Thyroid gland (tissue), 4 donors: ENCODE measurements around the gene PLCG1. TPM values are rescaled to one million over a fixed set of nuclear protein-coding genes. Genes with fewer than 3 reads are reported as not detected.

ENCODE experiments used
- DNase-seq, 2 donors: peaks; one replicate each; pipeline ENCODE4 v3.0.0-alpha.2; 2019
- H3K27ac ChIP-seq, 3 donors: fragments of 200-600 bp; sonication (generic); 1 replicate in 2 of 3; 2 replicates in 1 of 3; pipeline ENCODE4 v1.5.1; 2016 to 2019; ENCODE audit warnings: mild to moderate bottlenecking in 1 of 3, moderate library complexity in 1 of 3
- H3K27me3 ChIP-seq: fragments of 200-600 bp; sonication (generic); one replicate; pipeline ENCODE4 v1.5.1; 2019
- H3K36me3 ChIP-seq, 2 donors: fragments of 200-600 bp; sonication (generic); one replicate each; pipeline ENCODE4 v1.5.1; 2016 to 2019
- H3K4me1 ChIP-seq, 2 donors: fragments of 200-600 bp; sonication (generic); one replicate each; pipeline ENCODE4 v1.5.1; 2017 to 2019
- H3K4me3 ChIP-seq, 3 donors: fragments of 200-600 bp; sonication (generic); replicated peaks in 1 of 3; 1 replicate in 2 of 3; 2 replicates in 1 of 3; pipeline ENCODE4 v1.5.1; 2016; ENCODE audit warnings: mild to moderate bottlenecking in 1 of 3
- H3K9me3 ChIP-seq: fragments of 200-600 bp; sonication (generic); one replicate; pipeline ENCODE4 v1.5.1; 2017
- POLR2A ChIP-seq, 2 donors: fragments of 450-650 bp; IDR thresholded peaks; one replicate each; pipeline ENCODE4 v1.6.1; 2017; ENCODE audit warnings: antibody characterized with exemption in 2 of 2, mild to moderate bottlenecking in 2 of 2, moderate library complexity in 1 of 2
- WGBS, 2 donors: methylation state at CpG; one replicate each; pipeline ENCODE4 v1.1.5; 2017; 5-methylcytosine and 5-hydroxymethylcytosine counted together
- intact Hi-C: fragments of 100-400 bp; cut with DNase I; formaldehyde crosslinking; loops from one replicate; pipeline ENCODE4 v1.15.1; 2023
- total RNA-seq, 4 donors: library from RNA; depleted of rRNA; stranded (reverse); fragments of >200 nt; gene quantifications; one replicate each; pipeline ENCODE4 v1.2.3, GENCODE V29; 2016
- TF ChIP-seq, protein P1 (sequence below), 6 experiments: fragments of 200-600 bp in 3 of 6; fragments of 450-650 bp in 3 of 6; sonication (generic) in 3 of 6; IDR thresholded peaks; one replicate each; pipeline ENCODE4 v1.5.1; 2016 to 2019; ENCODE audit warnings: antibody characterized with exemption in 6 of 6, mild to moderate bottlenecking in 2 of 6, inconsistent platforms in 1 of 6, moderate library complexity in 1 of 6

Gene PLCG1
- total RNA-seq, 4 donors from 2014 or later, result 146 to 252 (median 164) TPM

DNA sequence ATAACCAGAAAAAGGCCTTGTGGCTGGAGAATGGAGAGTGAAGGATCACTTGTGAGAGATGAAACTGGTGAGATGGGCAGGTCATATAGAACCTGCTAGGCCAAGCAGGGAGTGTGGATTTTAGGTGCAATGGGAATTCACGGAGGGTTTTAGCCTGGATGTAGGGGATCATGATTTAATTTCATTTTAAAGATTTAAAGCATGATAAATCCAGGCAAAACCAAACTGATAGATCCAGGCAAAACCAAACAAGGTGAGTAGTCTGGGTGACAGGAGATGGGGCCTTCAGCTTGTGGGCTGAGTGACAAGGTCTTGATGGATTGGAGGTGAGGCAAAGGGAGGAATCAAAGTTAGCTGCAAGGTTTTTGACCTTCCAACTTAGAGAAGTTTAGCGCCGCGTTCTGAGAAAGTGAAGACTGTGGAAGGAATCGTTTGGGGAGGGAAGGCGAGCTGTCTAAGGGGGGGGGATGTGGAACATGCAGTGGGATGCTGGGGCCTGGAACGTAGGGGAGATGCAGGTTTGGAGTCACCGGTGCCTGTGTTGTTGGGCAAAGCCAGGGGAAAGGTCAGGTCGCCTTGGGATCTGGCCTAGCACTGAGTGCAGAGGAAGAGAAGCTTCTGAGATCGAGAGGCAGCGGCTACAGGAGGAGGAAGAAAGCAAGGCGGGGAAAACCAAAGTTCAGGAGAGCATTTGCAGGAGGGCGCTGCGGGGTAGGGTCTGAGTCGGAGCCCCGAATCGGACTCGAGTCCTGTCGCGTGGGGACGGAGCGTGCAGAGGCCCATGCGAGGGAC lies 1.3 kb upstream of the PLCG1 start:
- 38 to 43% methylated on average over 22 to 23 of the region's 23 CpGs for WGBS, 2 donors
- Histone ChIP-seq H3K36me3 (no peaks in the 10 kb centered on the region), H3K27me3 (no peaks in the 10 kb centered on the region), H3K9me3 (no peaks in the 10 kb centered on the region), H3K27ac (peak overlapping the region; percentile 89 to 98 (median 96)), H3K4me1 (peaks cover 29 to 30% of the 10 kb centered on the region in 2 donors), H3K4me3 (peak overlapping the region; percentile 69 to 93 (median 93))
- no peak for DNase-seq
- TF ChIP-seq, protein P1, sequence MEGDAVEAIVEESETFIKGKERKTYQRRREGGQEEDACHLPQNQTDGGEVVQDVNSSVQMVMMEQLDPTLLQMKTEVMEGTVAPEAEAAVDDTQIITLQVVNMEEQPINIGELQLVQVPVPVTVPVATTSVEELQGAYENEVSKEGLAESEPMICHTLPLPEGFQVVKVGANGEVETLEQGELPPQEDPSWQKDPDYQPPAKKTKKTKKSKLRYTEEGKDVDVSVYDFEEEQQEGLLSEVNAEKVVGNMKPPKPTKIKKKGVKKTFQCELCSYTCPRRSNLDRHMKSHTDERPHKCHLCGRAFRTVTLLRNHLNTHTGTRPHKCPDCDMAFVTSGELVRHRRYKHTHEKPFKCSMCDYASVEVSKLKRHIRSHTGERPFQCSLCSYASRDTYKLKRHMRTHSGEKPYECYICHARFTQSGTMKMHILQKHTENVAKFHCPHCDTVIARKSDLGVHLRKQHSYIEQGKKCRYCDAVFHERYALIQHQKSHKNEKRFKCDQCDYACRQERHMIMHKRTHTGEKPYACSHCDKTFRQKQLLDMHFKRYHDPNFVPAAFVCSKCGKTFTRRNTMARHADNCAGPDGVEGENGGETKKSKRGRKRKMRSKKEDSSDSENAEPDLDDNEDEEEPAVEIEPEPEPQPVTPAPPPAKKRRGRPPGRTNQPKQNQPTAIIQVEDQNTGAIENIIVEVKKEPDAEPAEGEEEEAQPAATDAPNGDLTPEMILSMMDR (IDR thresholded peaks at IDR 0.05), result no peak
- TF ChIP-seq POLR2A (IDR thresholded peaks at IDR 0.05), result no peak
- intact Hi-C loops, result loop anchor here (5.0 kb wide), 1 partner anchor 36 kb away; no protein-coding TSS in a partner anchor

DNA sequence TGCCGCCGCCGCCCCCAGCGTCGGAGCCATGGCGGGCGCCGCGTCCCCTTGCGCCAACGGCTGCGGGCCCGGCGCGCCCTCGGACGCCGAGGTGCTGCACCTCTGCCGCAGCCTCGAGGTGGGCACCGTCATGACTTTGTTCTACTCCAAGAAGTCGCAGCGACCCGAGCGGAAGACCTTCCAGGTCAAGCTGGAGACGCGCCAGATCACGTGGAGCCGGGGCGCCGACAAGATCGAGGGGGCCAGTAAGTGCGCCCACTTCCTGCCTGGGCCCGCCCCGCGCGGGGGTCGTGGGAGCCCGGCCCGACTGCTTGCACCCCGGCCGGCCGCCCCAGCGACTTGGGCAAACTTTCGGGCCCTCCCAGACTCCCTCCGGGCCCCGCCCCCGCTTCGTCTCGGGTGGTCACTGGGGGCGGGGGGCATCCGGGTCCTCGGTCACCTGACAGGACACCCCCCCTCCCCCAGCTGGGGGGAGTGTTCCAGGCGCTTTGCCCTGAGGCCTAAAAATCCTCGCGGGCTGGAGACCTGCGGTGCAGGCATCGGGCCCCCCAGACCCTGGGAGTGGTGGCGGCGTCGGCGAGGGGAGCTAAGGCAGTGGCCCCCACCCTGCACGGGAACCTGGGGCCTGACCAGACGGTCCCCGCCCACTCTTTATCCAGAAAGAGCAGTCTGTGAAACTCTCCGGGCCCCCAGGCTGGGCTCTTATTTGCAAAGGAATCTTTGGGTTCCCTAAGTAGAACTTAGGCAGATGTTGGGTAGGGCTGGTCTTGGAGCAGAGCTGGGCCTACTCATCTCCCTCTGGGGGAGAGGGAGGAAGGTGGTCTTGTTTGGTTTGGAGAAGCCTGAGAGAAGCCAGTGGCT lies 501 bp downstream of the PLCG1 start:
- peak overlapping the region; percentile 79 to 98 (median 96) for H3K27ac ChIP-seq
- no peaks in the 10 kb centered on the region for H3K36me3 ChIP-seq
- peaks cover 45 to 47% of the 10 kb centered on the region in 2 donors for H3K4me1 ChIP-seq
- TF ChIP-seq, protein P1 (IDR thresholded peaks at IDR 0.05), result no peak
- no peak for TF ChIP-seq POLR2A (IDR thresholded peaks at IDR 0.05)
- H3K4me3 ChIP-seq, result peak overlapping the region; percentile 73 to 93 (median 93)
- peak; percentile 86 for DNase-seq
- no peaks in the 10 kb centered on the region for H3K9me3 ChIP-seq
- no peaks in the 10 kb centered on the region for H3K27me3 ChIP-seq
- intact Hi-C loops, result loop anchor here (5.0 kb wide), 1 partner anchor 34 kb away; no protein-coding TSS in a partner anchor
- 0 to 1% methylated on average over 1 to 18 of the region's 66 CpGs for WGBS, 2 donors

DNA sequence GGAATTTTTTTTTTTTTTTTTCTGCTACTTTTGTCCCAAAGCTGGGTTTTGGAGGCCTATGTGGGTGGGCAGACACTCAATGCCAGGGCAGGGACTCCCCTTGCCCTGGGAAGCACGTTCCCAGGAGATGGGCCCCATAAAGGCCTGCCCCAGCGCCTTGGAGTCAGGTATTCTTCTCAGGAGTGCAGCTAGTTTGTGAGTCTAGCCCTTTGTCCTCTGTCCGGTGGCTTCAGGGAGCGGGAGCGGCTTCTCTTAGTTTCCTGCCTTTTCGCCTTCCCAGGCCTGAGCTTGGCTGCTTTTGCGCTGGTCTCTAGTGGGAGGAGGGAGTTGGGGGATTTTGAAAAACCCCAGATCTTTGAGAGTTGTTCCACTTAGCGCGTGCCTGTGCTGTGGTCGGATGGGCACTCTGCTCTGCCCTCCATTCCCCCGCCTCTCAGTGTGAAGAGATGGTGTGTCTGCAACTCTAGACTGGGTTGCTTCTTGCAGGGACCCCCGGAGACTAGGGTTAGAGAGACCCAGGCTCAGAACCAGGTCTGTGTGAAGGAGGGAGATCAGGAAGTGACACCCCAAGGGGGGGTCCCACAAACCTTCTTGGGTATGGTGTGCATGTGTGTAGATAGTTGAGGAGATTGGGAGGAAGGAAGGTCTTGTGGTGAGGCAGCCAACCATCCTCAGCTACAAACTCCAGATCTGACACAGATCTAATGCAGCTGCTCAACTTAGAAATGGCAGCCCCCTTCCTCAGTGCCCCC lies 1.3 kb downstream of the PLCG1 start:
- intact Hi-C loops, result loop anchor here (5.0 kb wide), 1 partner anchor 34 kb away; no protein-coding TSS in a partner anchor
- Histone ChIP-seq H3K27me3 (no peaks in the 10 kb centered on the region), H3K4me3 (peak overlapping the region; percentile 14 to 93 (median 73)), H3K4me1 (peaks cover 50 to 56% of the 10 kb centered on the region in 2 donors), H3K9me3 (no peaks in the 10 kb centered on the region), H3K27ac (peak overlapping the region; percentile 79 to 98 (median 96)), H3K36me3 (no peaks in the 10 kb centered on the region)
- whole genome bisulfite sequencing, 2 donors, result 14% methylated on average over 8 to 12 of the region's 12 CpGs
- TF ChIP-seq, protein P1 (IDR thresholded peaks at IDR 0.05), result no peak
- TF ChIP-seq POLR2A (IDR thresholded peaks at IDR 0.05), result peak in 1 of 2 donors; percentile 10
- DNase-seq, result peak; percentile 37 to 42

DNA sequence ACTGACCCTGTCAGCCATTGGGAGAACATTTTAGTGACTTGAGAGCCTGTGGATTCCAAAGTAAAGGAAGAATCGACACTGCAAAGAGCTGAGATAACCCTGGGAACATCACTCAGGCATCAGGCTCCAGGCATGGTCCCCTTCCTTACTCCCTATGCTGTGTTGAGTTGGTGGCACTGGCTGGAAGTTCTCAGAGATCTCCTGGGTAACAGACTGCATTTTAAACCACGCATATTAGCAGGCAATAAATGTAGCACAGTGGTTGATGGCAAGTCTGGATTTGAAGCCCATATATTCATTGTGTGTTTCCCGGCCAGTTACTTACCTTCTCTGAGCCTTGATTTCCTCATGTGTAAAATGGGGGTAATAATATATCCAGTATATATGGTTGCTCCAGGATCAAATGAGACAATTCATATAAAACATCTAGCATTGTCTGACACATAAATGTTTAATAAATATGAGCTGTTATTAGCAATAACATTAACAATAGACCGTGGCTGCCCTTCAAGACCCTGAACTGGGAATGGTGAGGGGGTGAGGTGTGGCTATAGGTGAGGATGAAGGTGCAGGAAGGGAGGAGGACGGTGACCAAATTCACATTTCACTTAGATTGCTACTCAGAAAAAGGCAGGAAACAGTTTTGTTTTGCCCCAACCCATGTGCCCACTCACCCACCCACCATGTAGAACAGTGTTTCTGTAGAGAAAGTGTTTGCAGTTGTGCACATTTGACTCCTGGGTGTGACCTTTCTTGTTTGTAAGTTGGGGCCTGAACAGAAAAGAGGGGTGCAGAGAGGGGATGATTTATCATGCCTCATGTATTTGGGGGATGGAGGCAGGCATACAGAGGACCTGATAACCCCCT lies 2.1 kb downstream of the PLCG1 start:
- TF ChIP-seq, protein P1 (IDR thresholded peaks at IDR 0.05), result no peak
- TF ChIP-seq POLR2A (IDR thresholded peaks at IDR 0.05), result no peak
- Histone ChIP-seq H3K4me1 (peaks cover 56 to 64% of the 10 kb centered on the region in 2 donors), H3K27ac (peak overlapping the region; percentile 79 to 98 (median 96)), H3K4me3 (peak overlapping the region in 1 of 3 donors; percentile 93), H3K36me3 (no peaks in the 10 kb centered on the region), H3K27me3 (no peaks in the 10 kb centered on the region), H3K9me3 (no peaks in the 10 kb centered on the region)
- intact Hi-C loops, result loop anchor here (5.0 to 10.0 kb wide), 2 partner anchors 33 to 195 kb away; no protein-coding TSS in a partner anchor
- 52 to 65% methylated on average over 5 of the region's 5 CpGs for WGBS, 2 donors
- DNase-seq, result no peak
